H1 (cell line): ENCODE data around the gene MVK. TPM values are rescaled to one million over a fixed set of nuclear protein-coding genes. Genes with fewer than 3 reads are reported as not detected.

Source experiments
- CTCF ChIA-PET: fragments of 300-600 bp; sonication (Branson Sonifier 250); formaldehyde crosslinking; loops from one replicate; lab custom pipeline; 2021; ENCODE audit not compliant: partially characterized antibody; lab: Charles Lee
- POLR2A ChIA-PET: fragments of 300-600 bp; sonication (Branson Sonifier 250); formaldehyde crosslinking; loops from one replicate; lab custom pipeline; 2021; ENCODE audit warnings: inconsistent platforms; ENCODE audit not compliant: partially characterized antibody; lab: Charles Lee
- DNase-seq, 2 experiments: peaks; one replicate each; pipeline versions ENCODE4 v3.0.0 to v3.0.0-alpha.2; 2010 to 2022; ENCODE audit warnings: low spot score in 2 of 2, low read depth in 1 of 2, mixed read lengths in 1 of 2
- FAIRE-seq: peaks from 2 replicates; lab custom pipeline; 2011; peaks lifted over from hg19 to GRCh38; lab: Jason Lieb, UNC
- H2AFZ ChIP-seq: 2 replicates; pipeline ENCODE4 v1.8.1; 2012; ENCODE audit warnings: low read length, inconsistent platforms
- H2AK5ac ChIP-seq: 2 replicates; pipeline ENCODE4 v1.6.1; 2013; ENCODE audit warnings: low read depth, low read length
- H2BK120ac ChIP-seq: replicated peaks from 2 replicates; pipeline ENCODE3; 2013; ENCODE audit warnings: low read depth, low read length, inconsistent platforms
- H2BK12ac ChIP-seq: 2 replicates; pipeline ENCODE4 v1.6.1; 2013; ENCODE audit warnings: low read depth, low read length
- H2BK15ac ChIP-seq: 2 replicates; pipeline ENCODE4 v1.6.1; 2013; ENCODE audit warnings: low read length
- H2BK20ac ChIP-seq: 2 replicates; pipeline ENCODE4 v1.6.1; 2013; ENCODE audit warnings: low read length
- H2BK5ac ChIP-seq: 2 replicates; pipeline ENCODE4 v1.6.1; 2013; ENCODE audit warnings: low read depth, low read length
- H3K14ac ChIP-seq: 2 replicates; pipeline ENCODE4 v1.6.1; 2013; ENCODE audit warnings: inconsistent platforms; ENCODE audit not compliant: insufficient read length
- H3K18ac ChIP-seq: 2 replicates; pipeline ENCODE4 v1.6.1; 2013; ENCODE audit warnings: low read length; ENCODE audit errors: extremely low read depth
- H3K23ac ChIP-seq: 2 replicates; pipeline ENCODE4 v1.6.1; 2013; ENCODE audit warnings: inconsistent platforms; ENCODE audit not compliant: insufficient read length
- H3K23me2 ChIP-seq: 2 replicates; pipeline ENCODE4 v1.6.1; 2013; ENCODE audit warnings: low read depth, low read length
- H3K27ac ChIP-seq: 2 replicates; pipeline ENCODE4 v1.6.1; 2011; ENCODE audit warnings: low read depth, low read length, inconsistent platforms
- H3K27me3 ChIP-seq, 4 experiments: replicated peaks in 1 of 4; 1 replicate in 1 of 4; 2 replicates in 3 of 4; pipeline versions ENCODE4 v1.6.1 to v1.8.1; 2011 to 2013; ENCODE audit warnings: low read length in 3 of 4, mild to moderate bottlenecking in 3 of 4, inconsistent platforms in 2 of 4, mixed read lengths in 2 of 4, moderate library complexity in 1 of 4; ENCODE audit not compliant: control insufficient read depth in 3 of 4, insufficient read depth in 3 of 4; ENCODE audit errors: extremely low read depth in 1 of 4
- H3K36me3 ChIP-seq, 4 experiments: 2 replicates each; pipeline versions ENCODE4 v1.6.1 to v1.8.1; 2011 to 2013; ENCODE audit warnings: mild to moderate bottlenecking in 4 of 4, low read length in 3 of 4, moderate library complexity in 2 of 4, control low read depth in 1 of 4, inconsistent platforms in 1 of 4; ENCODE audit not compliant: insufficient read depth in 4 of 4, control insufficient read depth in 2 of 4
- H3K4ac ChIP-seq: replicated peaks from 2 replicates; pipeline ENCODE3; 2013; ENCODE audit warnings: low read length, low read depth, mixed read lengths, inconsistent platforms; ENCODE audit not compliant: insufficient read length
- H3K4me1 ChIP-seq, 4 experiments: replicated peaks in 1 of 4; 1 replicate in 1 of 4; 2 replicates in 3 of 4; pipeline versions ENCODE4 v1.6.1 to v1.8.1; 2011 to 2013; ENCODE audit warnings: low read length in 3 of 4, inconsistent platforms in 2 of 4, mixed read lengths in 1 of 4; ENCODE audit not compliant: insufficient read depth in 4 of 4, control insufficient read depth in 3 of 4
- H3K4me2 ChIP-seq, 2 experiments: 2 replicates each; pipeline versions ENCODE4 v1.6.1 to v1.8.1; 2011 to 2013; ENCODE audit warnings: low read depth in 2 of 2, low read length in 2 of 2, control low read depth in 1 of 2, inconsistent platforms in 1 of 2, mild to moderate bottlenecking in 1 of 2; ENCODE audit not compliant: insufficient read depth in 1 of 2
- H3K4me3 ChIP-seq, 4 experiments: fragments of 200-600, 300-600 bp in 1 of 4; sonication (generic), shearing (Covaris generic), sonication (Bioruptor Twin) in 1 of 4; 2 replicates each; pipeline versions ENCODE4 v1.5.1 to v1.8.1; 2011 to 2016; ENCODE audit warnings: low read length in 4 of 4, low read depth in 3 of 4, control low read depth in 2 of 4, inconsistent platforms in 2 of 4, mild to moderate bottlenecking in 2 of 4, mixed read lengths in 1 of 4, moderate library complexity in 1 of 4; ENCODE audit not compliant: insufficient read depth in 2 of 4; ENCODE audit errors: extremely low read depth in 1 of 4
- H3K56ac ChIP-seq: replicated peaks from 2 replicates; pipeline ENCODE3; 2013; ENCODE audit warnings: low read depth, mild to moderate bottlenecking, mixed read lengths, low read length, inconsistent platforms; ENCODE audit not compliant: insufficient read length
- H3K79me1 ChIP-seq: 2 replicates; pipeline ENCODE4 v1.6.1; 2013; ENCODE audit warnings: low read depth, low read length, control low read depth
- H3K79me2 ChIP-seq, 2 experiments: 2 replicates each; pipeline versions ENCODE4 v1.6.1 to v1.8.1; 2012 to 2013; ENCODE audit warnings: low read length in 2 of 2, mild to moderate bottlenecking in 2 of 2, inconsistent platforms in 1 of 2; ENCODE audit not compliant: insufficient read depth in 2 of 2, control insufficient read depth in 1 of 2
- H3K9ac ChIP-seq, 4 experiments: replicated peaks in 1 of 4; 1 replicate in 1 of 4; 2 replicates in 3 of 4; pipeline versions ENCODE4 v1.6.1 to v1.8.1; 2011 to 2013; ENCODE audit warnings: low read depth in 3 of 4, low read length in 3 of 4, control low read depth in 2 of 4, mild to moderate bottlenecking in 2 of 4, moderate library complexity in 2 of 4, inconsistent platforms in 1 of 4; ENCODE audit errors: extremely low read depth in 1 of 4
- H3K9me3 ChIP-seq, 2 experiments: 2 replicates each; pipeline versions ENCODE4 v1.6.1 to v1.8.1; 2012 to 2013; ENCODE audit warnings: mild to moderate bottlenecking in 2 of 2, moderate library complexity in 2 of 2, control low read depth in 1 of 2, inconsistent platforms in 1 of 2, low read depth in 1 of 2, low read length in 1 of 2, mixed read lengths in 1 of 2; ENCODE audit not compliant: insufficient read depth in 2 of 2
- H4K20me1 ChIP-seq, 2 experiments: replicated peaks in 1 of 2; 2 replicates each; pipeline versions ENCODE3 to v1.8.1; 2011 to 2013; ENCODE audit warnings: inconsistent platforms in 2 of 2, low read length in 2 of 2, mild to moderate bottlenecking in 1 of 2; ENCODE audit not compliant: insufficient read depth in 2 of 2, control insufficient read depth in 1 of 2
- H4K5ac ChIP-seq: 2 replicates; pipeline ENCODE4 v1.6.1; 2013; ENCODE audit warnings: low read length, low read depth, mixed read lengths, inconsistent platforms; ENCODE audit not compliant: insufficient read length
- H4K8ac ChIP-seq: 2 replicates; pipeline ENCODE4 v1.8.0; 2013; ENCODE audit warnings: mild to moderate bottlenecking, moderate library complexity, low read length, inconsistent platforms; ENCODE audit not compliant: insufficient read depth; ENCODE audit errors: extremely low read depth
- H4K91ac ChIP-seq: replicated peaks from 2 replicates; pipeline ENCODE3; 2013; ENCODE audit warnings: low read length, mixed read lengths, inconsistent platforms; ENCODE audit not compliant: insufficient read length
- CHD1 ChIP-seq: IDR thresholded peaks from 2 replicates; pipeline ENCODE4 v1.6.1; 2012; ENCODE audit warnings: low read depth, low read length, improper control_type of control experiment
- CREB1 ChIP-seq: IDR thresholded peaks from 2 replicates; pipeline ENCODE4 v1.6.1; 2012; ENCODE audit warnings: inconsistent platforms
- EZH2 ChIP-seq: fragments of 200-600 bp; sonication (generic); IDR thresholded peaks from 2 replicates; pipeline ENCODE4 v1.7.1; 2012; ENCODE audit warnings: low read depth, mild to moderate bottlenecking, moderate library complexity, low read length, inconsistent platforms; ENCODE audit not compliant: severe bottlenecking
- RXRA ChIP-seq: IDR thresholded peaks from 2 replicates; pipeline ENCODE4 v1.6.1; 2011; ENCODE audit warnings: low read depth, mild to moderate bottlenecking, low read length, moderate library complexity; ENCODE audit not compliant: insufficient read depth
- TAF1 ChIP-seq: IDR thresholded peaks from 2 replicates; pipeline ENCODE4 v1.6.1; 2011; ENCODE audit warnings: mild to moderate bottlenecking, low read depth, low read length
- TAF7 ChIP-seq: optimal IDR thresholded peaks from 2 replicates; pipeline ENCODE3; 2011; ENCODE audit warnings: low read depth, mild to moderate bottlenecking, inconsistent platforms, low read length, moderate library complexity, borderline replicate concordance
- YY1 ChIP-seq: IDR thresholded peaks from 2 replicates; pipeline ENCODE4 v1.6.1; 2011; ENCODE audit warnings: low read depth, mild to moderate bottlenecking, low read length
- WGBS, 2 experiments: shearing (Covaris generic) in 1 of 2; methylation state at CpG; one replicate each; pipeline versions ENCODE4 v1.1.6 to v1.1.7; 2013 to 2015; ENCODE audit warnings: low lambda C conversion rate in 2 of 2, mixed read lengths in 2 of 2, inconsistent platforms in 1 of 2, low coverage in 1 of 2, missing lambda C conversion rate in 1 of 2; ENCODE audit not compliant: insufficient replicate concordance in 2 of 2, insufficient coverage in 1 of 2, insufficient read length in 1 of 2; ENCODE audit errors: extremely low coverage in 1 of 2, missing lambda C conversion rate in 1 of 2; 5-methylcytosine and 5-hydroxymethylcytosine counted together
- polyA plus RNA-seq, 7 experiments: library from polyadenylated mRNA; depleted of rRNA in 3 of 7; stranded (reverse) in 5 of 7; unstranded in 2 of 7; fragments of >200 nt in 5 of 7; fragments of 200-250 nt in 2 of 7; gene quantifications; 1 replicate in 5 of 7; 2 replicates in 1 of 7; 4 replicates in 1 of 7; pipeline versions ENCODE4 v1.2.1 to v1.2.3, GENCODE V29; 2011 to 2013; ENCODE audit warnings: missing spikeins in 2 of 7, mixed read lengths in 2 of 7
- total RNA-seq: library from RNA; stranded (reverse); fragmentation: NEBNext Ultra II Directional; extraction: Animal tissue kit (Norgen Biotek cat#: 25700); gene quantifications from 2 replicates; pipeline ENCODE4 v1.2.1, GENCODE V29; 2021

MVK gene
- total and polyA plus RNA-seq, 2 of the 8 experiments (the other 6 are each of a cell fraction or from before 2014, with no cell fraction given) = 15.7 to 20.9 TPM

DNA sequence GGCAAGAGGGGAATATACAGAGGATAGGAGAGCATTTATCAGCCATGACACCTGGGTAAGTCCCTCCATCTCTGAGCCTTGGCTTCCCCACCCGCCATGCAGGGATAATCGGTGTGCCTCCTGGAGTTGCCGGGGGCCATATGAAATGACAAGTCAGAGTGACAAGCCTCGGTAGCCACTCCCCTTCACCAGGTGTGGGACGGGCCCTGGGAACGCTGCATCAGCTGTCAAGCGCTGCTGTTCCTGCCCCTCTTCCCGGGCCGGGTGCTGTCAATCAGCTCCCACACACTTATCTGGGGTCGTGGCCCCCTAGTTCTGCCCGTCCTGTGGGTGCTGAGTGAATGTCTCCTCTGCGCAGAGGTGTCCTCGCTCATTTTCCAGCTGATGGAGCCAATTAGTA lies 57.2 kb downstream of the MVK start:
- ChIA-PET POLR2A (no interaction called here), CTCF (interaction anchor here (1.1 to 1.8 kb wide), 2 partner anchors 33 to 130 kb away, joined by 3 to 7 read pairs; no protein-coding TSS in a partner anchor)
- no peaks in the 10 kb centered on the region for H3K79me1 ChIP-seq
- no peak overlapping the region for H3K4me3 ChIP-seq
- 78% methylated on average over 13 of the region's 13 CpGs; no CpG with 5 or more reads in 1 of the 2 experiments for WGBS, 2 experiments
- no peak overlapping the region for H3K4ac ChIP-seq
- H2BK20ac ChIP-seq = no peak overlapping the region
- H3K79me2 ChIP-seq = no peaks in the 10 kb centered on the region
- no peak for FAIRE-seq
- H3K14ac ChIP-seq = no peak overlapping the region
- H3K27ac ChIP-seq = no peak overlapping the region
- no peak overlapping the region for H3K9ac ChIP-seq
- H3K23ac ChIP-seq = no peak overlapping the region
- no peak overlapping the region for H2BK12ac ChIP-seq
- peaks cover 18% of the 10 kb centered on the region; the same call in 1 of the 2 replicates for H3K23me2 ChIP-seq
- no peak overlapping the region for H2BK120ac ChIP-seq
- H2AFZ ChIP-seq = no peak overlapping the region
- no peak overlapping the region for H2BK15ac ChIP-seq
- H3K56ac ChIP-seq = no peak overlapping the region
- no peak overlapping the region for H4K8ac ChIP-seq
- H3K9me3 ChIP-seq = peaks cover 0 to 5% of the 10 kb centered on the region in 2 experiments; a peak in 1 of 4 replicates
- H3K4me2 ChIP-seq = no peak overlapping the region
- no peaks in the 10 kb centered on the region for H3K36me3 ChIP-seq
- H3K18ac ChIP-seq = no peak overlapping the region
- H3K4me1 ChIP-seq = no peaks in the 10 kb centered on the region
- peaks cover 0 to 7% of the 10 kb centered on the region in 2 experiments for H4K20me1 ChIP-seq
- H2BK5ac ChIP-seq = no peak overlapping the region
- no peak overlapping the region for H4K91ac ChIP-seq
- H2AK5ac ChIP-seq = no peak overlapping the region
- DNase-seq = no peak
- no peaks in the 10 kb centered on the region; a peak in 1 of 7 replicates for H3K27me3 ChIP-seq
- no peak overlapping the region for H4K5ac ChIP-seq
- TF ChIP-seq TAF7 (no peak), EZH2 (no peak), YY1 (no peak), TAF1 (no peak), RXRA (no peak), CREB1 (no peak), CHD1 (no peak)
